H1 (cell line): ENCODE data around the gene LPIN2. TPM values are rescaled to one million over a fixed set of nuclear protein-coding genes. Genes with fewer than 3 reads are reported as not detected.

ENCODE experiments used
- ASH2L ChIP-seq: fragments of 200-600, 300-600 bp; sonication (generic); IDR thresholded peaks from one replicate; pipeline ENCODE4 v1.7.1; 2017; ENCODE audit warnings: low read length
- JUND ChIP-seq: IDR thresholded peaks from 2 replicates; pipeline ENCODE4 v1.6.1; 2011; ENCODE audit warnings: mild to moderate bottlenecking, improper control_type of control experiment, low read length
- POLR2AphosphoS5 ChIP-seq: IDR thresholded peaks from 2 replicates; pipeline ENCODE4 v1.6.1; 2011; ENCODE audit warnings: low read depth, low read length
- RBBP5 ChIP-seq: IDR thresholded peaks from 2 replicates; pipeline ENCODE4 v1.7.1; 2012; ENCODE audit warnings: low read depth, mild to moderate bottlenecking, inconsistent platforms, low read length, moderate library complexity, borderline replicate concordance
- SP4 ChIP-seq: IDR thresholded peaks from 2 replicates; pipeline ENCODE4 v1.6.1; 2012; ENCODE audit warnings: low read length, inconsistent platforms
- TAF1 ChIP-seq: IDR thresholded peaks from 2 replicates; pipeline ENCODE4 v1.6.1; 2011; ENCODE audit warnings: mild to moderate bottlenecking, low read depth, low read length
- polyA plus RNA-seq, 7 experiments: library from polyadenylated mRNA; depleted of rRNA in 3 of 7; stranded (reverse) in 5 of 7; unstranded in 2 of 7; fragments of >200 nt in 5 of 7; fragments of 200-250 nt in 2 of 7; gene quantifications; 1 replicate in 5 of 7; 2 replicates in 1 of 7; 4 replicates in 1 of 7; pipeline versions ENCODE4 v1.2.1 to v1.2.3, GENCODE V29; 2011 to 2013; ENCODE audit warnings: missing spikeins in 2 of 7, mixed read lengths in 2 of 7
- total RNA-seq: library from RNA; stranded (reverse); fragmentation: NEBNext Ultra II Directional; extraction: Animal tissue kit (Norgen Biotek cat#: 25700); gene quantifications from 2 replicates; pipeline ENCODE4 v1.2.1, GENCODE V29; 2021
- TF ChIP-seq, protein P1 (sequence below): fragments of 300-600 bp; sonication (generic); IDR thresholded peaks from 2 replicates; pipeline ENCODE4 v1.7.1; 2012; ENCODE audit warnings: low read length, moderate library complexity, mild to moderate bottlenecking, inconsistent platforms; ENCODE audit not compliant: insufficient replicate concordance

The LPIN2 gene
- total and polyA plus RNA-seq, 2 of the 8 experiments (the other 6 are each of a cell fraction or from before 2014, with no cell fraction given) = 7.4 to 14.2 TPM

DNA sequence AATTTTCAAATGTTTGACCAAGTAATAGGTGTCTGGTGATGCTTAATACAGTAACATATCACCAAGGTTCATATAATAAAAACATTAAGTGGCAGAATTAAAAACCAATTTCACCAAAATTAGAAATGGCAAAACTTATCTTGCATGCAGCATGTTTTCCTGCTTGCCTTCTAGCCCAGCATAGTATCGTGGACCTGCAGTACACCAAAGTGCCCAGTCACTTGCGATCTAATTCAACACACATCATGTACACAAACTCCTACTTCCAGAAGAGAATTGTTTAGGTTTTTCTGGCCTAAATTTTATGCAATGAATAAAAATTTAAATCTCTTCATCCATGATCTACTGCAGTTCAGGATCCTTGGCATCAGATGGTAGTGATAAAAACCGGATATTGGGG is 28.9 kb downstream of the LPIN2 start (continued):
- TF ChIP-seq RBBP5 = no peak
- TF ChIP-seq POLR2AphosphoS5 = no peak
- TF ChIP-seq SP4 = no peak
- no peak for TF ChIP-seq ASH2L
- TF ChIP-seq, protein P1, sequence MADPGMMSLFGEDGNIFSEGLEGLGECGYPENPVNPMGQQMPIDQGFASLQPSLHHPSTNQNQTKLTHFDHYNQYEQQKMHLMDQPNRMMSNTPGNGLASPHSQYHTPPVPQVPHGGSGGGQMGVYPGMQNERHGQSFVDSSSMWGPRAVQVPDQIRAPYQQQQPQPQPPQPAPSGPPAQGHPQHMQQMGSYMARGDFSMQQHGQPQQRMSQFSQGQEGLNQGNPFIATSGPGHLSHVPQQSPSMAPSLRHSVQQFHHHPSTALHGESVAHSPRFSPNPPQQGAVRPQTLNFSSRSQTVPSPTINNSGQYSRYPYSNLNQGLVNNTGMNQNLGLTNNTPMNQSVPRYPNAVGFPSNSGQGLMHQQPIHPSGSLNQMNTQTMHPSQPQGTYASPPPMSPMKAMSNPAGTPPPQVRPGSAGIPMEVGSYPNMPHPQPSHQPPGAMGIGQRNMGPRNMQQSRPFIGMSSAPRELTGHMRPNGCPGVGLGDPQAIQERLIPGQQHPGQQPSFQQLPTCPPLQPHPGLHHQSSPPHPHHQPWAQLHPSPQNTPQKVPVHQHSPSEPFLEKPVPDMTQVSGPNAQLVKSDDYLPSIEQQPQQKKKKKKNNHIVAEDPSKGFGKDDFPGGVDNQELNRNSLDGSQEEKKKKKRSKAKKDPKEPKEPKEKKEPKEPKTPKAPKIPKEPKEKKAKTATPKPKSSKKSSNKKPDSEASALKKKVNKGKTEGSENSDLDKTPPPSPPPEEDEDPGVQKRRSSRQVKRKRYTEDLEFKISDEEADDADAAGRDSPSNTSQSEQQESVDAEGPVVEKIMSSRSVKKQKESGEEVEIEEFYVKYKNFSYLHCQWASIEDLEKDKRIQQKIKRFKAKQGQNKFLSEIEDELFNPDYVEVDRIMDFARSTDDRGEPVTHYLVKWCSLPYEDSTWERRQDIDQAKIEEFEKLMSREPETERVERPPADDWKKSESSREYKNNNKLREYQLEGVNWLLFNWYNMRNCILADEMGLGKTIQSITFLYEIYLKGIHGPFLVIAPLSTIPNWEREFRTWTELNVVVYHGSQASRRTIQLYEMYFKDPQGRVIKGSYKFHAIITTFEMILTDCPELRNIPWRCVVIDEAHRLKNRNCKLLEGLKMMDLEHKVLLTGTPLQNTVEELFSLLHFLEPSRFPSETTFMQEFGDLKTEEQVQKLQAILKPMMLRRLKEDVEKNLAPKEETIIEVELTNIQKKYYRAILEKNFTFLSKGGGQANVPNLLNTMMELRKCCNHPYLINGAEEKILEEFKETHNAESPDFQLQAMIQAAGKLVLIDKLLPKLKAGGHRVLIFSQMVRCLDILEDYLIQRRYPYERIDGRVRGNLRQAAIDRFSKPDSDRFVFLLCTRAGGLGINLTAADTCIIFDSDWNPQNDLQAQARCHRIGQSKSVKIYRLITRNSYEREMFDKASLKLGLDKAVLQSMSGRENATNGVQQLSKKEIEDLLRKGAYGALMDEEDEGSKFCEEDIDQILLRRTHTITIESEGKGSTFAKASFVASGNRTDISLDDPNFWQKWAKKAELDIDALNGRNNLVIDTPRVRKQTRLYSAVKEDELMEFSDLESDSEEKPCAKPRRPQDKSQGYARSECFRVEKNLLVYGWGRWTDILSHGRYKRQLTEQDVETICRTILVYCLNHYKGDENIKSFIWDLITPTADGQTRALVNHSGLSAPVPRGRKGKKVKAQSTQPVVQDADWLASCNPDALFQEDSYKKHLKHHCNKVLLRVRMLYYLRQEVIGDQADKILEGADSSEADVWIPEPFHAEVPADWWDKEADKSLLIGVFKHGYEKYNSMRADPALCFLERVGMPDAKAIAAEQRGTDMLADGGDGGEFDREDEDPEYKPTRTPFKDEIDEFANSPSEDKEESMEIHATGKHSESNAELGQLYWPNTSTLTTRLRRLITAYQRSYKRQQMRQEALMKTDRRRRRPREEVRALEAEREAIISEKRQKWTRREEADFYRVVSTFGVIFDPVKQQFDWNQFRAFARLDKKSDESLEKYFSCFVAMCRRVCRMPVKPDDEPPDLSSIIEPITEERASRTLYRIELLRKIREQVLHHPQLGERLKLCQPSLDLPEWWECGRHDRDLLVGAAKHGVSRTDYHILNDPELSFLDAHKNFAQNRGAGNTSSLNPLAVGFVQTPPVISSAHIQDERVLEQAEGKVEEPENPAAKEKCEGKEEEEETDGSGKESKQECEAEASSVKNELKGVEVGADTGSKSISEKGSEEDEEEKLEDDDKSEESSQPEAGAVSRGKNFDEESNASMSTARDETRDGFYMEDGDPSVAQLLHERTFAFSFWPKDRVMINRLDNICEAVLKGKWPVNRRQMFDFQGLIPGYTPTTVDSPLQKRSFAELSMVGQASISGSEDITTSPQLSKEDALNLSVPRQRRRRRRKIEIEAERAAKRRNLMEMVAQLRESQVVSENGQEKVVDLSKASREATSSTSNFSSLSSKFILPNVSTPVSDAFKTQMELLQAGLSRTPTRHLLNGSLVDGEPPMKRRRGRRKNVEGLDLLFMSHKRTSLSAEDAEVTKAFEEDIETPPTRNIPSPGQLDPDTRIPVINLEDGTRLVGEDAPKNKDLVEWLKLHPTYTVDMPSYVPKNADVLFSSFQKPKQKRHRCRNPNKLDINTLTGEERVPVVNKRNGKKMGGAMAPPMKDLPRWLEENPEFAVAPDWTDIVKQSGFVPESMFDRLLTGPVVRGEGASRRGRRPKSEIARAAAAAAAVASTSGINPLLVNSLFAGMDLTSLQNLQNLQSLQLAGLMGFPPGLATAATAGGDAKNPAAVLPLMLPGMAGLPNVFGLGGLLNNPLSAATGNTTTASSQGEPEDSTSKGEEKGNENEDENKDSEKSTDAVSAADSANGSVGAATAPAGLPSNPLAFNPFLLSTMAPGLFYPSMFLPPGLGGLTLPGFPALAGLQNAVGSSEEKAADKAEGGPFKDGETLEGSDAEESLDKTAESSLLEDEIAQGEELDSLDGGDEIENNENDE = no peak
- no peak for TF ChIP-seq JUND
- no peak for TF ChIP-seq TAF1
- TF ChIP-seq, all 59 proteins: peak for 0
